ENCODE measurements around the gene ZCCHC7. TPM values are rescaled to one million over a fixed set of nuclear protein-coding genes. Genes with fewer than 3 reads are reported as not detected.

ZCCHC7 gene
- total and polyA plus RNA-seq, 2 of the 8 experiments (the other 6 are each of a cell fraction or from before 2014, with no cell fraction given), result 12.2 to 27.5 TPM

GRCh38 chr9:37300620-37301019 is 180.2 kb downstream of the ZCCHC7 start:
- no peak overlapping the region for H2BK15ac ChIP-seq (ENCODE audit: low read length)

More at GRCh38 chr9:37300620-37301019, 180.2 kb downstream of the ZCCHC7 start:
- WGBS, 2 experiments (ENCODE audit: extremely low coverage in 1 of 2, insufficient coverage in 1 of 2, insufficient read length in 1 of 2, insufficient replicate concordance in 2 of 2, low coverage in 1 of 2, low lambda C conversion rate in 2 of 2, missing lambda C conversion rate in 1 of 2), result 43% methylated on average over 1 of the region's 1 CpG; no CpG with 5 or more reads in 1 of the 2 experiments
- H3K9me3 ChIP-seq (ENCODE audit: insufficient read depth in 2 of 2, low read depth in 1 of 2, low read length in 1 of 2), result no peaks in the 10 kb centered on the region
- no peak overlapping the region for H3K23ac ChIP-seq (ENCODE audit: insufficient read length)
- H2AK5ac ChIP-seq (ENCODE audit: low read depth, low read length), result no peak overlapping the region
- ChIA-PET POLR2A (ENCODE audit: partially characterized antibody) (no interaction called here), CTCF (ENCODE audit: partially characterized antibody) (interaction anchor here (0.6 to 1.4 kb wide), 3 partner anchors 180 to 427 kb away, joined by 3 to 5 read pairs (median 4); no protein-coding TSS in a partner anchor)
- H3K4ac ChIP-seq (replicated peaks; ENCODE audit: insufficient read length, low read depth, low read length), result no peak overlapping the region
- H3K4me3 ChIP-seq (ENCODE audit: extremely low read depth in 1 of 4, insufficient read depth in 2 of 4, low read depth in 3 of 4, low read length in 4 of 4), result no peak overlapping the region
- H3K14ac ChIP-seq (ENCODE audit: insufficient read length), result no peak overlapping the region
- no peak overlapping the region for H2BK120ac ChIP-seq (replicated peaks; ENCODE audit: low read depth, low read length)
- no peaks in the 10 kb centered on the region for H3K36me3 ChIP-seq (ENCODE audit: control insufficient read depth in 2 of 4, insufficient read depth in 4 of 4, low read length in 3 of 4)
- no peak overlapping the region for H2BK12ac ChIP-seq (ENCODE audit: low read depth, low read length)
- no peak overlapping the region for H3K27ac ChIP-seq (ENCODE audit: low read depth, low read length)
- H3K79me2 ChIP-seq (ENCODE audit: control insufficient read depth in 1 of 2, insufficient read depth in 2 of 2, low read length in 2 of 2), result no peaks in the 10 kb centered on the region
- H3K79me1 ChIP-seq (ENCODE audit: low read depth, low read length), result no peaks in the 10 kb centered on the region; the same call in 1 of the 2 replicates
- TF ChIP-seq KDM1A (IDR thresholded peaks at IDR 0.05; ENCODE audit: borderline replicate concordance, low read length) (no peak), ZNF274 (IDR thresholded peaks at IDR 0.05; ENCODE audit: borderline replicate concordance, extremely low read depth, low read length) (no peak), EP300 (IDR thresholded peaks at IDR 0.05; ENCODE audit: borderline replicate concordance in 1 of 2, low read depth in 2 of 2, low read length in 2 of 2) (no peak), JUN (IDR thresholded peaks at IDR 0.05; ENCODE audit: low read depth, low read length) (no peak), EZH2 (IDR thresholded peaks at IDR 0.05; ENCODE audit: low read depth, low read length, severe bottlenecking) (no peak), CEBPB (IDR thresholded peaks at IDR 0.05; ENCODE audit: low read depth, low read length) (no peak), ATF3 (IDR thresholded peaks at IDR 0.05; ENCODE audit: insufficient read depth, low read depth, low read length) (no peak), CREB1 (IDR thresholded peaks at IDR 0.05) (no peak), HDAC6 (IDR thresholded peaks at IDR 0.05; ENCODE audit: low read depth, low read length) (no peak), POLR2AphosphoS5 (IDR thresholded peaks at IDR 0.05; ENCODE audit: low read depth, low read length) (no peak), TCF12 (IDR thresholded peaks at IDR 0.05; ENCODE audit: low read depth, low read length) (no peak), TEAD4 (IDR thresholded peaks at IDR 0.05; ENCODE audit: low read depth, low read length) (no peak), GABPA (IDR thresholded peaks at IDR 0.05; ENCODE audit: borderline replicate concordance, insufficient read depth, low read length) (no peak)
- TF ChIP-seq, protein P1, sequence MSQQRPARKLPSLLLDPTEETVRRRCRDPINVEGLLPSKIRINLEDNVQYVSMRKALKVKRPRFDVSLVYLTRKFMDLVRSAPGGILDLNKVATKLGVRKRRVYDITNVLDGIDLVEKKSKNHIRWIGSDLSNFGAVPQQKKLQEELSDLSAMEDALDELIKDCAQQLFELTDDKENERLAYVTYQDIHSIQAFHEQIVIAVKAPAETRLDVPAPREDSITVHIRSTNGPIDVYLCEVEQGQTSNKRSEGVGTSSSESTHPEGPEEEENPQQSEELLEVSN (IDR thresholded peaks at IDR 0.05), result no peak
- peaks cover 0 to 3% of the 10 kb centered on the region in 2 experiments for H4K20me1 ChIP-seq (replicated peaks in 1 of 2; ENCODE audit: control insufficient read depth in 1 of 2, insufficient read depth in 2 of 2, low read length in 2 of 2)
- no peak overlapping the region for H4K5ac ChIP-seq (ENCODE audit: insufficient read length, low read depth, low read length)
- no peaks in the 10 kb centered on the region for H3K27me3 ChIP-seq (replicated peaks in 1 of 4; ENCODE audit: control insufficient read depth in 3 of 4, extremely low read depth in 1 of 4, insufficient read depth in 3 of 4, low read length in 3 of 4)
- H3K23me2 ChIP-seq (ENCODE audit: low read depth, low read length), result no peaks in the 10 kb centered on the region; the same call in 1 of the 2 replicates
- H4K91ac ChIP-seq (replicated peaks; ENCODE audit: insufficient read length, low read length), result no peak overlapping the region
- H2BK20ac ChIP-seq (ENCODE audit: low read length), result no peak overlapping the region
- peaks cover 0 to 3% (median 1%) of the 10 kb centered on the region in 4 experiments; a peak in 2 of 7 replicates for H3K4me1 ChIP-seq (replicated peaks in 1 of 4; ENCODE audit: control insufficient read depth in 3 of 4, insufficient read depth in 4 of 4, low read length in 3 of 4)
- no peak for FAIRE-seq
- H2AFZ ChIP-seq (ENCODE audit: low read length), result no peak overlapping the region
- DNase-seq (ENCODE audit: low read depth in 1 of 2, low spot score in 2 of 2), result no peak
- no peak overlapping the region for H3K9ac ChIP-seq (replicated peaks in 1 of 4; ENCODE audit: extremely low read depth in 1 of 4, low read depth in 3 of 4, low read length in 3 of 4)
- no peak overlapping the region for H4K8ac ChIP-seq (ENCODE audit: extremely low read depth, insufficient read depth, low read length)
- no peak overlapping the region for H3K18ac ChIP-seq (ENCODE audit: extremely low read depth, low read length)
- no peak overlapping the region for H3K56ac ChIP-seq (replicated peaks; ENCODE audit: insufficient read length, low read depth, low read length)
- H2BK5ac ChIP-seq (ENCODE audit: low read depth, low read length), result no peak overlapping the region
- H3K4me2 ChIP-seq (ENCODE audit: insufficient read depth in 1 of 2, low read depth in 2 of 2, low read length in 2 of 2), result no peak overlapping the region
